NCI-H226 (cell line): ENCODE data around the gene PDE9A.
A peak's percentile ranks its signal among the peaks of the same experiment; 100 is the strongest.
"Not testable (repeated sequence)": the region's sequence is repeated elsewhere in the genome, so short reads cannot be mapped to it uniquely, and the experiment has no call there.

Source experiments
- DNase-seq: peaks from one replicate; pipeline ENCODE4 v3.0.0-alpha.2; 2015

Gene PDE9A

GRCh38 chr21:42626171-42626570 is 27.2 kb upstream of the PDE9A start:
- no peak for DNase-seq

GRCh38 chr21:42627527-42628289 is 25.7 kb upstream of the PDE9A start:
- no peak for DNase-seq

GRCh38 chr21:42628466-42629061 is 24.9 kb upstream of the PDE9A start:
- not testable (repeated sequence) for DNase-seq

GRCh38 chr21:42629933-42630589 is 23.4 kb upstream of the PDE9A start:
- no peak for DNase-seq

DNA sequence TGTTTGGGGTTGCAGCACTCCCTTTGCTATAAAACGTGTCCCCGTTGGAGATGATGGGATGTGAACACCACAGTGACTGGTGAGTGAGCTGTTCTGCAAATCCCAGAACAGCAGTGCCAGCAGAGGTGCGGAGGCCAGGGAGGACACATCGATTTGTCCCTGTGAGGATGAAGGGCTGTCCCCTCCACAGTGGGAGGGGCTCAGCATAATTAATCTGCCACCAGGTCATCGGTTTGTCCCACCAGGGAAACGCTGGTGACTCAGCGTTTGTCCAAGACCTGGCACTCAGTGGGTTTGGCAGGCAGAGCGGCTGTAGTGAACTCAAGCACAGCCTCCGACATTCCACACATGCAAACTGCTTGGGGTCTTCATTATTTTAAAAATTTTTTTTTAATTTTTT is 22.8 kb upstream of the PDE9A start:
- DNase-seq, result no peak

- DNase-seq, result no peak
Measured at GRCh38 chr21:42631142-42631541, 22.3 kb upstream of the PDE9A start.

DNA sequence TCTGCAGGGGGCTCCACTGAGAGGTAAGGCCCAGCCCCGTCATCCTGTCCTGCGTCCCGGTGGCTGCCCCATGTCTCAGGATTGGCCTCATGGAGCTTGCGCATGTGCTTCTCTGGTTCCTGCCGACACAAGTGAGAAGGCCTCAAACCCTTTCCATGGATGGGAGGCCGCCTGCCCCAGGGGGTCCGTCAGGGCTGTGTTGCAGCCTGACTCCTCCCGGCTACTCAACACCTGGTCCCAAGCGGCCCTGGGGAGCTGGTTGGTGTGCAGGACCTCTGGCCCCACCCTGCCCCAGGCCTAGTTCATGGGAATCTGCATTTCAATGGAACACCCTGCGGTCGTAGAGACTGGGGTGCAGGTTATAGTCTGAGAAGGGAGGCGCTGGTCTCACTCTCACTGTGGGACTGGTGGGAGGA is 21.1 kb upstream of the PDE9A start:
- DNase-seq, result no peak

GRCh38 chr21:42632771-42633690 is 20.4 kb upstream of the PDE9A start:
- DNase-seq, result no peak

DNA sequence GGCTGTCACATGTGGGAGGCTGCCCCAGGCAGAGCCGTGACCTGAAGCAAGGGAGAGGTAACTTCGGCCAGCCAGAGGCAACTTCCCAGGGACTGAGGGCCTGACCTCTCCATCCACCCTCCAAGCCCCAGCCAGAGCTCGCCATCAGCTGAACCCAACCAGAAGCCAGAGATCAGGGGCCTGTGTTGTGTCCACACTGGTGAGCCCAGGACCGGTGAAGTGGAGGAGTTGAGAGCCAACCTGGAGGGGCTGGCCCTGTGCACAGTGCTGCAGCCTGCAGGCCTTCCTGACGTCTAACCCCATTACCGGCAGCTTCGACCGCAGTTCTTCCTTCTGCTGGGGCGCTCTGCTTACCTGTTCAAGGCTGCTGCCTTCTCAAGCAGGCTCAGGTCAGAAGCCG is 19.6 kb upstream of the PDE9A start:
- no peak for DNase-seq

DNA sequence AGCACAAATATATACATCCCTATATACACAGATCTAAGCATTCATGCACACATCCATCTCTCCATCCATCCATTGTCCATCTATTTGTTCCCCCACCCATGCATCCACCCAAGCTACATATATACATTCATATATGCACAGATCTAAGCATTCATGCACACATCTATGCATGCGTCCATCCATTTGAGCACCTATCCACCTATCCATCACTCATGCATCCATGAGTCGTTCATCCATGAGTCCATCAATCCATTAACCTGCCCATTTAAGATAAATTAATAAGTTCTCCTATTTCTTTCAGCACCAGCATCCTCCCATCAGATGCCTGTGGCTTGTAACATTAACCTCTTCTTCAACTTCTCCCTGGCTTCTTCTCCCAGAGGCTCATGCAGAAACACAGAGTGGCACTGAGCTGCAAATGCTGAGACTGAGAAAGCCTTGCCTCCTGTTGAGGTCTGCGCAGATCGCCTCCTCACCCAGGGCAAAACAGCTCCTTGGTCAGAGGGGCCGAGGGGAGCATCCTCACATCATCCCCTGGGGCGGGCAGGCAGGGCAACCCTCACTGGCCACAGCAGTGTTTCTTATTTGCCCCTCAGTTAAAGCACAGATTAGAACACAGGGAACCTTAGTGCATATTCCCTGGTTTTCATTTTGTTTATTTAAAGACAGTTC is 17.4 kb upstream of the PDE9A start:
- DNase-seq, result no peak

GRCh38 chr21:42636520-42637266 is 16.7 kb upstream of the PDE9A start:
- DNase-seq, result peak; percentile 47

- DNase-seq, result no peak
Measured at GRCh38 chr21:42637267-42638041, 16.0 kb upstream of the PDE9A start.

DNA sequence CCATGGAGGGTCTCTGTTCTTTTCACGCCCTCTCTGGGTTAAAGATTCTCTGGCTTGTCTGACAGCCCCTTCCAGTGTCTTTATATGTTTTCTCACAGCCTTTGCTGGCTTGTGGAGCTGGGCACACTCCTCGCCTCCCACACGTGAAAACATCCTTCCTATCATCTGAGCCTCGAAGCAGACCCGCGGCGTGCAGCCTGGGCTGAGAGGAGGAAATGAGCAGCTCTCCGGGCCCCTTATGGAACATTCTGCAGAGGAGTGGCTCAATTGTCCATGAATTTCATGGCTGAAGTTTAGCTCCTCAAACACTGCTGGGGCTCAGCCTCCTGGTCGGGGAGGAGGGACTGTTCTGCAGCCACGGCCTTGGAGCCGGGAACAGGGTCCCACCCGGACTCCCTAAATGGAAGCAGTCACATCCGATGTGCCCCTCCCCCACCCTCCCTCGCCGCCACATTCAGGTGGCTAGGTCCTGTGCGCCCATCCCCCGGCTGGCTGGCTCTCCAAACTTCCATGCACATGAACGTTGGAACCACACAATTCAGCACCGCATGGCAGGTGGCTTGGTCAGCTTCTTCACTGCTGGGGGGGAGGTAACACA is 15.1 kb upstream of the PDE9A start:
- no peak for DNase-seq

DNA sequence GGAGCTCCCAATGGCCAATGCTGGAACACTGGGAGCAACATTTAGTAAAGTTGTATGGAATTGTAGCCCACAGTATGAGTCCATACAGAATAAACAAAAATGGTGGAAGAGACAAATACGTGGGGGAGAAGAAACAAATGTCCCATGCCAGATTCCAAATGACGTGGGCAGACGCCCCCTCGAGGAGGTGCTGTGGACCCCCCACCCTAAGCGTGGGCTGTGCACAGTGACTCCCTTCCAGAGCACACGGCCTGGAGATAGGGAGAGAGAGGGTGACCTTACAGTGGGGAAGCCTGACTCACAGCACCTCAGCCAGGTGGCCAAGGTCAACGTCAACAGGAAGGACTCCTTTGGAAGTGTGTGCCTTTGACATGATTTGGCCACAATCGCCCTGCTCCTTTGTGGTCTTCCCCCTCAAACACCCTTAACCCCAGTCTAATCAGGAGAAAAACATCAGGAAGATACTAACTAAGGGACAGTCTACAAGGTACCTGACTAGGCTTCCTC is 13.7 kb upstream of the PDE9A start:
- no peak for DNase-seq

DNA sequence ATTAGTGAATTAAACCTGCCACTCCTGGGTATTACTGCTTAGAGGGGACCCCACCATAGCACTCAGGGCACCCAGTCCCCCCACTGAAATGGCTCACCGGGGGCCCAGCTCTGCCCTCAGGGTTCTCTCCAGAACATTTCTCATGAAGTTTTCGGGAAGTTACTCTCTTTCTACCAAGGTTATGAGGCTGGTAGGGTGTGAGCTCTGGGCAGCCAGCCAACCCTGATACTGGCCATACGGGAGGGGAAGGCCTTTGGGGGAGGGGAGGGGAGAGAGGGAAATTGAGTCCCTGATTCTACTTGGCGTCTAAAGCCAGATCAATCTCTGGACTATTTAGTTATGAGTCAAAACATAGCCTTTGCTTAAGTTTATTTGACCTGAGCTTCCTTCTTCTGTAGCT is 12.9 kb upstream of the PDE9A start:
- no peak for DNase-seq

DNA sequence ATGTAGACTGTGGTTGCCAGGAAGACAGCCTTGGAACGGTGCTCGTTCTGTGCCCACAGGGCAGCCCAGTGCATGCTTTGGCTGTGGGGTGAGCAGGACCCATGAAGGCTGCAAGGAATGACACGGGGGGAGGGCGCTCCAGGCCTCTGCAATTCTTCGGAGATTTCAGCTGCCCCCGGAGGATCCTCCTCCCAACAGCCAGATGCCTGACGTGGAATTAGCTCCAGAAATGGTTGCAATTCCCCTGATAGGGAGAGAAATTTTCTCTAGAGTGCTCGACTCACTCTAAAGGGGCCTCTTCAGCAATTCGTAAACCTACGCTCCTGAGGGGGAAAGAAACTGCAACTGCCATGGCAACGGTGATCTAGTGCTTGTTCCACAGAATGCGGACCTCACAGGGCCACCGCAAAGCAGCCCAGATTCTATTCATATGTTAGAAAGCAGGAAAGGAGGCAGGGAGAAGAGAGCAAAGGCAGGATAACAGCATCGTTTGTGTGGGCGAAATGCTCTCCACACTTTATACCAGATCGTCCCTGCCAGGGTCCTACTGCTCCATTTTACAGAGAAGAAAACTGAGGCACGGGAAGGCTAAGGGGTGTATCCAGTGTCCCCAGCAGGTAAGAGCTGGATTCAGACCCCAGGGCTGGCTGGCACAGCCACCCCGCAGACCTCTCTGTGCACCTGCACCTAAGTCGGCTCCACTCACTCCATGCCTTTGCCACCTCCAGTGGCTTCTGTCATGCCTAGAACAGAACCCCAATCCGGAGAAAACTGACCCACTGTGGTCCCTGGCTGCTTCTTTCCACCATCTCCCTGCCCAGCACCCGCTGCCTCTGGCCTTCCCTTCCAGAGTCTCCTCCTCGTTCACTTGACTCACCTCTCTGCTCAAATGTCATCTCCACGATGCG is 11.9 kb upstream of the PDE9A start:
- no peak for DNase-seq

DNA sequence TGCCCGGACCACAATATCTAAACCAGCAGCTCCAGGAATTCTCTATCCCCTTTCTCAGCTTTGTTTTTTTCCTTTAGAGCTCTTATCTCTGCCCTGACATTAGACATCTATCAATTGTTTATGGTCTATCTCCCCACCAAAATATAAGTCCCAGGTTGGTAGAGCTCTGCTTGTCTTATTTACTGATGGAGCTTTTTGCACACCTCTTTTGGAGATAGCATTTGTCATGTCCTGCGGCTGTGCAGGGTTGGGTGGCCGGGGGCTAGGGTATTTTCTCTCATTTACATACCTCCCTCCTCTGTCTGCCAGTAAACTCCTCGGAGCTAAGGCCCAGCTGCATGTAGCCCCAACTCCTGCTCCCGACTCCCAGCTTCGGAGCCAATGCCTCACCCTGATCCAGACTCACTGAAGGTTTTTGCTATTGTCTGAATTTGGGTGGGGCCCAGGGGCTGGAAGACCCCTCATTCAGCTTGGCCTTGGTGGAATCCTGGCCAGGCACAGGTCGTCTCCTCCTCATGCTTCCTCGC is 11.1 kb upstream of the PDE9A start:
- no peak for DNase-seq

DNA sequence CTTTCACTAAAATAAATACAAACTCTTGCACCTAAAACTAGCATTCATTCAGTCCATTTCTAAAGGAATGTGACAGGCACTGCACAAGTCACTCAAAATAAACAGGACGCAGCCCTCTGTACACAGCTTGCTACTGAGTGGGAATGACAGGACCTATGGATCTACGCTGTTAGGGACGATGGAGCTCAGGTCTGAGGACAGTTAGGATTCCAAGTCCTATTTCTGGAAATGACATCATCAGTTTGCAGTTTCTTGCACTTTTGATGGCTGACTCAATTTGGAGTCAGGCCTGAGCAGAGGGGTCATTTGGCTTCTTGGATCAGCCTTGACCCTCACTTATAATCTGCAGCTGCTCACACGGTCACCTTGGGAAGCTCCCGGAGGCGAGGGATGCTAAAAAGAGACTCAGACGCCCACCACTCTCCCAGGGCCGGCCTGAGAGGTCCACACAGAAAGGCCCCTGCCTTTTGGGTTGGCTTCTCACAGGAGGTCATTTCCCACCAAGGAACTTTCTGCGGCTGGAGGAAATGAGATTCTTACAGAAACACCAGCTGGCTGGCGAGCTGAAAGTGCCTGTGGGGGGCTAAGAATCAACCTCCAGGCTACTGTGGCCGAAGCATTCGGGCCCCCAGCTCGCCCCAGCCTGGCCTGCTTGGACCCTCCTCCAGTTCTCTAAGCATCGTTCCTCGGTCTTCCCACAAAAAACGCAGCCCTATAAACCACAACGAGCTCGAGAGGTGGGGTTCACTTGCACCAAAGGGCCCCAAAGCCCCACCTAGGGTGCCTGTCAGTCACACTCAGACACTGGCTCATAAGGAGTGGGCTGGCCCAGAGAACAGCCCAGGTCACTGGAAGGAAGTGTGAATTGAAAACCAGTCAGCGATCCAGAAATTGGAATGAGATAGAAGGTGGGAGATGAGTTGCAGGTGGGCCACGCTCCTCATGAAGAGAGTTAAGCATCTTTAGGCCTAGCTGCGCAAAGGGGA is 8.9 kb upstream of the PDE9A start:
- DNase-seq, result no peak
